ENCODE data around the gene VBP1.
"Not testable (repeated sequence)": the region's sequence is repeated elsewhere in the genome, so short reads cannot be mapped to it uniquely, and the experiment has no call there.

Gene VBP1

GRCh38 chrX:155263854-155264628, 47.8 kb downstream of the VBP1 start, which contains the start of gene RAB39B:
Gene RAB39B, minus strand, starts transcription at chrX:155264491. Its CDS starts 203 bp downstream, at chrX:155264288.
- peak; percentile 53 for DNase-seq (ENCODE audit: low spot score)

GRCh38 chrX:155266439-155266838, 50.2 kb downstream of the VBP1 start:
- no peak for DNase-seq (ENCODE audit: low spot score)

GRCh38 chrX:155267995-155268394, 51.7 kb downstream of the VBP1 start:
- not testable (repeated sequence) for DNase-seq (ENCODE audit: low spot score)

- no peak for DNase-seq (ENCODE audit: low spot score)
Observed at GRCh38 chrX:155270969-155271368, 54.7 kb downstream of the VBP1 start.

- no peak for DNase-seq (ENCODE audit: low spot score)
Observed at GRCh38 chrX:155279873-155280272, 63.6 kb downstream of the VBP1 start.

All from pons (tissue), 1 donor.